NB4 (cell line): ENCODE data around the gene PDE4B.

Source experiments
- POLR2A ChIP-seq: IDR thresholded peaks from 2 replicates; pipeline ENCODE4 v1.6.1; 2011; ENCODE audit warnings: mild to moderate bottlenecking; ENCODE audit not compliant: insufficient read length; ENCODE audit errors: extremely low read depth
- TF ChIP-seq, protein P1 (sequence below): IDR thresholded peaks from one replicate; pipeline ENCODE4 v1.5.1; 2012; ENCODE audit warnings: low read depth, low read length

DNA sequence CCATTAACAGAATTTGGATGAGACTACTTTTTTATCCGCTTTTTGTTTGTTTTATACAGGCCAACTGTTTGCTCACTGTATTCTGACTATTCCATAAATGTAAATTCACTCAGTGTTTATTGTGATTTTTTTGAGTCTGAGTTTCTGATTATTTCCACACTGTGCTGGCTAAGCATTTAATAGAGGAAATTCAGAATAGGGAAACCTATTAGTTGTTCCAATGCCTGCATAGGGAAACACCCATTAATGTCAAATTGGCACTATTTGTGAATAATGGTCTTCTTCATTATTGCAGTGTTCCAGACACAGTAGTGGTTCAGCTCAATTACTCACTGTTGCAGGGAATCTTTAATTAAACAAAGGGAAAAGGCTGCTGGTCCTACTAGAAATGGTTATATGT lies 566.6 kb downstream of the PDE4B start:
- TF ChIP-seq, protein P1, sequence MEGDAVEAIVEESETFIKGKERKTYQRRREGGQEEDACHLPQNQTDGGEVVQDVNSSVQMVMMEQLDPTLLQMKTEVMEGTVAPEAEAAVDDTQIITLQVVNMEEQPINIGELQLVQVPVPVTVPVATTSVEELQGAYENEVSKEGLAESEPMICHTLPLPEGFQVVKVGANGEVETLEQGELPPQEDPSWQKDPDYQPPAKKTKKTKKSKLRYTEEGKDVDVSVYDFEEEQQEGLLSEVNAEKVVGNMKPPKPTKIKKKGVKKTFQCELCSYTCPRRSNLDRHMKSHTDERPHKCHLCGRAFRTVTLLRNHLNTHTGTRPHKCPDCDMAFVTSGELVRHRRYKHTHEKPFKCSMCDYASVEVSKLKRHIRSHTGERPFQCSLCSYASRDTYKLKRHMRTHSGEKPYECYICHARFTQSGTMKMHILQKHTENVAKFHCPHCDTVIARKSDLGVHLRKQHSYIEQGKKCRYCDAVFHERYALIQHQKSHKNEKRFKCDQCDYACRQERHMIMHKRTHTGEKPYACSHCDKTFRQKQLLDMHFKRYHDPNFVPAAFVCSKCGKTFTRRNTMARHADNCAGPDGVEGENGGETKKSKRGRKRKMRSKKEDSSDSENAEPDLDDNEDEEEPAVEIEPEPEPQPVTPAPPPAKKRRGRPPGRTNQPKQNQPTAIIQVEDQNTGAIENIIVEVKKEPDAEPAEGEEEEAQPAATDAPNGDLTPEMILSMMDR, result no peak
- no peak for TF ChIP-seq POLR2A
